Keratinocyte (primary cell): Measurements from ENCODE around the gene NGFR.

Source experiments
- CTCF ChIP-seq, 3 experiments: IDR thresholded peaks in 1 of 3; conservative IDR thresholded peaks in 1 of 3; optimal IDR thresholded peaks in 1 of 3; 2 replicates in 2 of 3; 3 replicates in 1 of 3; pipeline versions ENCODE3 to v1.5.1; 2011; ENCODE audit warnings: low read length in 3 of 3, mild to moderate bottlenecking in 3 of 3, moderate library complexity in 2 of 3, control low read depth in 1 of 3, inconsistent platforms in 1 of 3; ENCODE audit not compliant: insufficient read depth in 2 of 3; ENCODE audit errors: extremely low read depth in 1 of 3
- EZH2 ChIP-seq: IDR thresholded peaks from one replicate; pipeline ENCODE4 v1.6.1; 2012; ENCODE audit warnings: inconsistent platforms, mild to moderate bottlenecking, low read length, moderate library complexity

GRCh38 chr17:49447628-49448302 lies 47.3 kb upstream of the NGFR start:
- TF ChIP-seq CTCF (optimal IDR thresholded peaks at IDR 0.05 in 1 of 3, IDR thresholded peaks at IDR 0.05 in 1 of 3, conservative IDR thresholded peaks at IDR 0.05 in 1 of 3; ENCODE audit: extremely low read depth in 1 of 3, insufficient read depth in 2 of 3, low read length in 3 of 3) (no peak), EZH2 (no peak)
